ENCODE measurements around the gene CCDC102A.

Gene CCDC102A

GRCh38 chr16:57576429-57576870 is 40.1 kb upstream of the CCDC102A start:
- H3K4me3 ChIP-seq (ENCODE audit: low read depth, low read length), result no peak overlapping the region
- TF ChIP-seq, protein P1, sequence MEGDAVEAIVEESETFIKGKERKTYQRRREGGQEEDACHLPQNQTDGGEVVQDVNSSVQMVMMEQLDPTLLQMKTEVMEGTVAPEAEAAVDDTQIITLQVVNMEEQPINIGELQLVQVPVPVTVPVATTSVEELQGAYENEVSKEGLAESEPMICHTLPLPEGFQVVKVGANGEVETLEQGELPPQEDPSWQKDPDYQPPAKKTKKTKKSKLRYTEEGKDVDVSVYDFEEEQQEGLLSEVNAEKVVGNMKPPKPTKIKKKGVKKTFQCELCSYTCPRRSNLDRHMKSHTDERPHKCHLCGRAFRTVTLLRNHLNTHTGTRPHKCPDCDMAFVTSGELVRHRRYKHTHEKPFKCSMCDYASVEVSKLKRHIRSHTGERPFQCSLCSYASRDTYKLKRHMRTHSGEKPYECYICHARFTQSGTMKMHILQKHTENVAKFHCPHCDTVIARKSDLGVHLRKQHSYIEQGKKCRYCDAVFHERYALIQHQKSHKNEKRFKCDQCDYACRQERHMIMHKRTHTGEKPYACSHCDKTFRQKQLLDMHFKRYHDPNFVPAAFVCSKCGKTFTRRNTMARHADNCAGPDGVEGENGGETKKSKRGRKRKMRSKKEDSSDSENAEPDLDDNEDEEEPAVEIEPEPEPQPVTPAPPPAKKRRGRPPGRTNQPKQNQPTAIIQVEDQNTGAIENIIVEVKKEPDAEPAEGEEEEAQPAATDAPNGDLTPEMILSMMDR (conservative IDR thresholded peaks at IDR 0.05; ENCODE audit: low read depth, low read length), result peak; percentile 99
- peak; percentile 81 for DNase-seq (ENCODE audit: low read depth)

DNA sequence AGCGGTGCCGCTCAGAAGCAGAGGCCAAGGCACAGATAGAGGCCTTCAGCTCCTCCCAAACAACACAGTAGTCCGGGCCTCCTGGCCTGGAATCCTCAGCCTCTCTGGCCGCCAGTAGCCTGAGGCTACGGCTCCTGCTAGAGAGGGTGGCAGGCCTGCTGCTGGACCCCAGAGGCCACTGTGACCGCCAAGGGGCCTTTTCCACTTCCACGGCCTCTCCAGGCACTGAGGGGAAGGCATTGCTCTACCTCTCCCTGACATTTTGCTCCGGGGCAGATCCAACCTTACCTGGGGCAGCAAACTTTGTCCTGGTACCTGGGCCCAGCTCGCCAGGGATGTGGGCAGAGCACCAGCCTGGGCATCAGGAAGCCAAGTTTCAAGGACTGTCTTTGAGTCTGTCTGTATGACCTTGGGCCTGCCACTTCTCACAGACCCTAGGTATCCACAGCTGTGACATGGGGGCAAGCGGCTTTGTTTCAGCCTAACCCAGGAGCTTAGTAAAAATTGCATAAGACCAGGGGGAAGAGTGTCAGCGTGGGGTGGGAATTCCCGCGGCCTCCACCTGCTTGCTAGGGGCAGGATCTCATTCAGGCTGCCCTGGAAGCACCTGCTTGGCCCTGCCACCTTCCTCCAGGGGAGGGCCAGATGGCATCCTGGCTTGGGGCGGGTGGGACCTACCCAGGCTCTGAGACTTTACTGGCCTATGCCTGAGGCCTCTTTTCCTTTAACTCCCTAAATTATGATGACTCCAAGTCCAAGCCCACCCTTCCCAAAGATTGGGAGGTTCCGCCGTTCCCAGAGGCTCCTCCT is 39.3 kb upstream of the CCDC102A start:
- H3K4me3 ChIP-seq (ENCODE audit: low read depth, low read length), result no peak overlapping the region
- TF ChIP-seq, protein P1 (conservative IDR thresholded peaks at IDR 0.05; ENCODE audit: low read depth, low read length), result no peak
- no peak for DNase-seq (ENCODE audit: low read depth)

DNA sequence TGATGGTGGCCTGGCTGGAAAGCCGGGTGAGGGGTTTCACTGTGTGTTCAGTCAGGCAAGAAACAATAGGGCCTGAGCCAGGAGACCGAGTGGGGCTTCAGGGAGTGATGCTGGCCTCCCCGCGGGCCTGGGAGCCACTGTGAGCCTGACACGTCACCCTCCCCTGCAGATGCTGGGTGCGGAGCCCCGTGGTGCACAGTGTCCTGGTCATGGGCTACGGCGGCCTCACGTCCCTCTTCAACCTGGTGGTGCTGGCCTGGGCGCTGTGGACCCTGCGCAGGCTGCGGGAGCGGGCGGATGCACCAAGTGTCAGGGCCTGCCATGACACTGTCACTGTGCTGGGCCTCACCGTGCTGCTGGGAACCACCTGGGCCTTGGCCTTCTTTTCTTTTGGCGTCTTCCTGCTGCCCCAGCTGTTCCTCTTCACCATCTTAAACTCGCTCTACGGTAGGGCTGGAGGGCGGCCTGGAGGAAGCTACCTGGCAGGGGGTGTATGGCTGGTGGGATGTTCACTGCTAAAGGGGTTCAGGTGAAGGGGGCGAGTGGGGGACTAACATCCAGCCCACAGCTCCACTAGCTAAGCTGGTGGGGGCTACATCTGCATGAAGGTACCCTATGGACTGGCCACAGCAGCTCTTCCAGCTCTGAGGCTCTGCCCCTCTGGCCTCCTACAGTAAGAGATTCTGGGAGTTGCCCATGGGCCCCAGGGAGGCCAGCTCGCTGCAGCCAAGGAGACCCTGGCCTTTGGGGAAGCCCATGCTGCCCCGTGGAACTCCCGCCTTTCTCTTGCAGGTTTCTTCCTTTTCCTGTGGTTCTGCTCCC is 38.5 kb upstream of the CCDC102A start:
- TF ChIP-seq, protein P1 (conservative IDR thresholded peaks at IDR 0.05; ENCODE audit: low read depth, low read length), result no peak
- no peak for DNase-seq (ENCODE audit: low read depth)
- H3K4me3 ChIP-seq (ENCODE audit: low read depth, low read length), result no peak overlapping the region

GRCh38 chr16:57574086-57574485 is 37.7 kb upstream of the CCDC102A start:
- H3K4me3 ChIP-seq (ENCODE audit: low read depth, low read length), result no peak overlapping the region
- TF ChIP-seq, protein P1 (conservative IDR thresholded peaks at IDR 0.05; ENCODE audit: low read depth, low read length), result no peak
- no peak for DNase-seq (ENCODE audit: low read depth)

DNA sequence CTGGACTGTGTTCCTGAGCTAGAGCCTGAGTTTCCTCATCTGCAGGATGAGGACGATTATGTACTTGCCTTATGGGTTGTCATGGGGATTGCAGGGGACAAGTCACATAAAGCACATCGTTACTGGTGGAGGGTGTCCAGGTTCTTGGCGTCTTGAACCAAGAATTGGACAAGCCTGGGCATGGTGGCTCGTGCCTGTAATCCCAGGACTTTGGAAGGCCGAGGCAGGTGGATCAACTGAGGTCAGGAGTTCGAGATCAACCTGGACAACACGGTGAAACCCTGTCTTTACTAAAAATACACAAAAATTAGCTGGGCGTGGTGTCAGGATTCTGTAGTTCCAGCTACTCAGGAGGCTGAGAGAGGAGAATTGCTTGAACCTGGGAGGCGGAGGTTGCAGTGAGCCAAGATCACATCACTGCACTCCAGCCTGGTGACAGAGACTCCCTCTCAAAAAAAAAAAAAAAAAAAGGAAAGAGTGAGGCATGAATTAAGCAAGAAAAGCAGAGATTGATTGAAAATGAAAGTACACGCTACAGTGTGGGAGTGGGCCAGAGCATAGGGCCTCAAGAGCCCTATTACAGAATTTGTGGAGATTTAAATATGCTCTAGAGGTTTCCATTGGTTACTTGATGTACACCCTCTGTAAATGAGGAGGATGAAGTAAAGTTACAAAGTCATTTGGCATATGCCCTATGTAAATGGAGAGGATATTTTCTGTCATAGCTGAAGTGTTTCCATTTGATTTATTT is 36.8 kb upstream of the CCDC102A start:
- TF ChIP-seq, protein P1 (conservative IDR thresholded peaks at IDR 0.05; ENCODE audit: low read depth, low read length), result no peak
- DNase-seq (ENCODE audit: low read depth), result no peak
- H3K4me3 ChIP-seq (ENCODE audit: low read depth, low read length), result no peak overlapping the region

DNA sequence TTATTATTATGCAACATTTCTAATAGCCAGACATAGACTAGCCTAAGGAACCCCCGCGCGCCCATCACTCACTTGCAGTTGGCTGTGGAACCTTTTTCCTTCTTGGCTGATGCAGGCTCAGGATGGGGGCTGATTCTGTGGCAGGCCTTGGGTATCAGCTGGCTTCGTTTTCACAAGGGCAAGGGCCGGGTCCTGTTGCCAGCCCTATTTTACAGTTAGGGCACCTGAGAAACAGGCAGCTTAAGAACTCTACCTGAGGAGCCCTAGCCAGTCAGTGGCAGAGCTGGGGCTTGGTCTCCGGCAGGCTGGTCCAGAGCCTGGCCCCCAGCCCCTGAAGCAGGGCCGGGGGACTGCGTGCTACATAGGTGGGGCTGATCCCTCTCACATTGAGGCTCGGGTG is 34.7 kb upstream of the CCDC102A start:
- no peak for DNase-seq (ENCODE audit: low read depth)
- H3K4me3 ChIP-seq (ENCODE audit: low read depth, low read length), result no peak overlapping the region
- TF ChIP-seq, protein P1 (conservative IDR thresholded peaks at IDR 0.05; ENCODE audit: low read depth, low read length), result no peak

Data from choroid plexus epithelial cell (primary cell).